Measurements from ENCODE around the gene FMNL1.
A peak's percentile ranks its signal among the peaks of the same experiment; 100 is the strongest.

FMNL1 gene

GRCh38 chr17:45222289-45222995 is 757 bp downstream of the FMNL1 start:
- peak; percentile 43 for DNase-seq (ENCODE audit: low spot score)

GRCh38 chr17:45222996-45223538 is 1.4 kb downstream of the FMNL1 start:
- no peak for DNase-seq (ENCODE audit: low spot score)

- DNase-seq (ENCODE audit: low spot score): no peak
Measured at GRCh38 chr17:45223539-45224528, 2.1 kb downstream of the FMNL1 start.

GRCh38 chr17:45224671-45225050 is 3.0 kb downstream of the FMNL1 start:
- DNase-seq (ENCODE audit: low spot score): no peak

GRCh38 chr17:45225051-45225700 is 3.5 kb downstream of the FMNL1 start:
- peak; percentile 93 for DNase-seq (ENCODE audit: low spot score)

- peak; percentile 89 for DNase-seq (ENCODE audit: low spot score)
Measured at GRCh38 chr17:45225964-45226530, 4.4 kb downstream of the FMNL1 start.

GRCh38 chr17:45226576-45226975 is 4.9 kb downstream of the FMNL1 start:
- DNase-seq (ENCODE audit: low spot score): no peak

GRCh38 chr17:45227101-45227925 is 5.6 kb downstream of the FMNL1 start:
- peak; percentile 72 for DNase-seq (ENCODE audit: low spot score)

- peak; percentile 62 for DNase-seq (ENCODE audit: low spot score)
Measured at GRCh38 chr17:45227926-45228762, 6.5 kb downstream of the FMNL1 start.

GRCh38 chr17:45228763-45229539 is 7.3 kb downstream of the FMNL1 start:
- peak; percentile 76 for DNase-seq (ENCODE audit: low spot score)

GRCh38 chr17:45229681-45230409 is 8.2 kb downstream of the FMNL1 start:
- DNase-seq (ENCODE audit: low spot score): no peak

- DNase-seq (ENCODE audit: low spot score): no peak
Measured at GRCh38 chr17:45230410-45230786, 8.7 kb downstream of the FMNL1 start.

GRCh38 chr17:45230787-45231480 is 9.2 kb downstream of the FMNL1 start:
- peak; percentile 48 for DNase-seq (ENCODE audit: low spot score)

GRCh38 chr17:45231481-45232116 is 9.9 kb downstream of the FMNL1 start:
- DNase-seq (ENCODE audit: low spot score): peak; percentile 50

GRCh38 chr17:45232514-45233422 is 11.1 kb downstream of the FMNL1 start:
- no peak for DNase-seq (ENCODE audit: low spot score)

GRCh38 chr17:45233423-45233924 is 11.8 kb downstream of the FMNL1 start:
- no peak for DNase-seq (ENCODE audit: low spot score)
